HEK293 (cell line): Measurements from ENCODE around the gene COL15A1.

Source experiments
- CTCF ChIA-PET: fragments of 350-600 bp; formaldehyde crosslinking; extraction: SDS; loops from one replicate; lab custom pipeline; 2021; ENCODE audit warnings: antibody characterized with exemption; lab: Yijun Ruan, JAX
- POLR2A ChIA-PET: fragments of 300-600 bp; formaldehyde crosslinking; extraction: SDS; loops from one replicate; lab custom pipeline; 2020; ENCODE audit warnings: antibody characterized with exemption, inconsistent platforms; lab: Yijun Ruan, JAX
- H3K27ac ChIP-seq: fragments of 200-500 bp; sonication (Bioruptor generic); 2 replicates; pipeline ENCODE4 v1.5.1; 2014; ENCODE audit warnings: low read depth, low read length, control low read depth, inconsistent platforms; ENCODE audit errors: extremely low read depth
- H3K36me3 ChIP-seq, 2 experiments: fragments of 200-500 bp in 1 of 2; sonication (Bioruptor generic) in 1 of 2; 1 replicate in 1 of 2; 2 replicates in 1 of 2; pipeline ENCODE4 v1.5.1; 2014 to 2017; ENCODE audit warnings: inconsistent platforms in 2 of 2, low read length in 2 of 2; ENCODE audit not compliant: control insufficient read depth in 2 of 2, insufficient read depth in 1 of 2
- H3K4me1 ChIP-seq: fragments of 200-500 bp; sonication (Bioruptor generic); 2 replicates; pipeline ENCODE4 v1.5.1; 2014; ENCODE audit warnings: mild to moderate bottlenecking, low read length, inconsistent platforms; ENCODE audit not compliant: control insufficient read depth, insufficient read depth
- H3K4me3 ChIP-seq: 2 replicates; pipeline ENCODE4 v1.5.1; 2011; ENCODE audit warnings: low read depth, mild to moderate bottlenecking, control low read depth, low read length, moderate library complexity
- H3K9me3 ChIP-seq: fragments of 200-500 bp; sonication (Bioruptor generic); 2 replicates; pipeline ENCODE4 v1.5.1; 2014; ENCODE audit warnings: low read depth, low read length, inconsistent platforms; ENCODE audit not compliant: control insufficient read depth, insufficient read depth
- GLI2 ChIP-seq: fragments of 450-650 bp; formaldehyde crosslinking; IDR thresholded peaks from 2 replicates; pipeline ENCODE4; 2017; ENCODE audit warnings: missing biosample characterization, missing genetic modification characterization, low read depth, borderline replicate concordance
- PRDM6 ChIP-seq: fragments of 450-650 bp; formaldehyde crosslinking; IDR thresholded peaks from 2 replicates; pipeline ENCODE4 v1.5.1; 2017; ENCODE audit warnings: missing biosample characterization, missing genetic modification characterization
- SALL2 ChIP-seq: fragments of 450-650 bp; formaldehyde crosslinking; IDR thresholded peaks from 2 replicates; pipeline ENCODE4 v1.5.0; 2017; ENCODE audit warnings: missing biosample characterization, mild to moderate bottlenecking, missing genetic modification characterization, borderline replicate concordance
- SP2 ChIP-seq: fragments of 450-650 bp; formaldehyde crosslinking; IDR thresholded peaks from 2 replicates; pipeline ENCODE4 v1.5.1; 2016; ENCODE audit warnings: missing biosample characterization, missing genetic modification characterization
- ZBTB1 ChIP-seq: fragments of 450-650 bp; formaldehyde crosslinking; IDR thresholded peaks from 2 replicates; pipeline ENCODE4 v1.5.1; 2016; ENCODE audit warnings: missing biosample characterization, missing genetic modification characterization
- ZBTB20 ChIP-seq: fragments of 450-650 bp; formaldehyde crosslinking; IDR thresholded peaks from 2 replicates; pipeline ENCODE4 v1.5.1; 2016; ENCODE audit warnings: missing biosample characterization, missing genetic modification characterization
- ZBTB44 ChIP-seq: fragments of 450-650 bp; IDR thresholded peaks from 2 replicates; pipeline ENCODE4 v1.5.1; 2018; ENCODE audit warnings: missing biosample characterization, mild to moderate bottlenecking, missing genetic modification characterization
- ZBTB48 ChIP-seq: fragments of 450-650 bp; formaldehyde crosslinking; IDR thresholded peaks from 2 replicates; pipeline ENCODE4 v1.5.1; 2016; ENCODE audit warnings: missing biosample characterization, missing genetic modification characterization
- ZNF133 ChIP-seq: fragments of 450-650 bp; formaldehyde crosslinking; IDR thresholded peaks from 2 replicates; pipeline ENCODE4 v1.5.1; 2016; ENCODE audit warnings: missing biosample characterization, missing genetic modification characterization
- ZNF146 ChIP-seq: fragments of 450-650 bp; formaldehyde crosslinking; IDR thresholded peaks from 2 replicates; pipeline ENCODE4 v1.5.1; 2016; ENCODE audit warnings: missing biosample characterization, missing genetic modification characterization
- ZNF16 ChIP-seq: fragments of 450-650 bp; formaldehyde crosslinking; IDR thresholded peaks from 2 replicates; pipeline ENCODE4 v1.5.1; 2016; ENCODE audit warnings: low read depth, missing biosample characterization, missing genetic modification characterization
- ZNF169 ChIP-seq: fragments of 450-650 bp; formaldehyde crosslinking; IDR thresholded peaks from 2 replicates; pipeline ENCODE4 v1.5.1; 2016; ENCODE audit warnings: missing biosample characterization, missing genetic modification characterization
- ZNF202 ChIP-seq: fragments of 450-650 bp; formaldehyde crosslinking; IDR thresholded peaks from 2 replicates; pipeline ENCODE4 v1.5.1; 2016; ENCODE audit warnings: missing biosample characterization, missing genetic modification characterization, borderline replicate concordance
- ZNF426 ChIP-seq: fragments of 450-650 bp; formaldehyde crosslinking; IDR thresholded peaks from 2 replicates; pipeline ENCODE4 v1.5.1; 2017; ENCODE audit warnings: missing biosample characterization, missing genetic modification characterization, mild to moderate bottlenecking, inconsistent platforms, moderate library complexity
- ZNF530 ChIP-seq: fragments of 450-650 bp; formaldehyde crosslinking; IDR thresholded peaks from 2 replicates; pipeline ENCODE4 v1.5.1; 2016; ENCODE audit warnings: low read depth, missing biosample characterization, missing genetic modification characterization
- ZNF548 ChIP-seq: fragments of 450-650 bp; formaldehyde crosslinking; IDR thresholded peaks from 2 replicates; pipeline ENCODE4 v1.5.1; 2016; ENCODE audit warnings: missing biosample characterization, missing genetic modification characterization
- ZNF549 ChIP-seq: fragments of 450-650 bp; IDR thresholded peaks from 2 replicates; pipeline ENCODE4 v1.5.1; 2018; ENCODE audit warnings: missing biosample characterization, missing genetic modification characterization, mild to moderate bottlenecking, inconsistent platforms, moderate library complexity
- ZNF629 ChIP-seq: fragments of 450-650 bp; formaldehyde crosslinking; IDR thresholded peaks from 2 replicates; pipeline ENCODE4 v1.5.1; 2017; ENCODE audit warnings: missing biosample characterization, missing genetic modification characterization
- ZNF658 ChIP-seq: fragments of 450-650 bp; formaldehyde crosslinking; IDR thresholded peaks from 2 replicates; pipeline ENCODE4; 2016; ENCODE audit warnings: missing biosample characterization, missing genetic modification characterization
- ZNF707 ChIP-seq: fragments of 450-650 bp; formaldehyde crosslinking; IDR thresholded peaks from 2 replicates; pipeline ENCODE4 v1.5.1; 2016; ENCODE audit warnings: missing biosample characterization, missing genetic modification characterization
- ZXDB ChIP-seq: fragments of 450-650 bp; formaldehyde crosslinking; IDR thresholded peaks from 2 replicates; pipeline ENCODE4 v1.5.1; 2016; ENCODE audit warnings: missing biosample characterization, missing genetic modification characterization
- TF ChIP-seq, protein P1 (sequence below): fragments of 450-650 bp; formaldehyde crosslinking; IDR thresholded peaks from 2 replicates; pipeline ENCODE4 v1.5.1; 2017; ENCODE audit warnings: missing biosample characterization, missing genetic modification characterization

Gene COL15A1

DNA sequence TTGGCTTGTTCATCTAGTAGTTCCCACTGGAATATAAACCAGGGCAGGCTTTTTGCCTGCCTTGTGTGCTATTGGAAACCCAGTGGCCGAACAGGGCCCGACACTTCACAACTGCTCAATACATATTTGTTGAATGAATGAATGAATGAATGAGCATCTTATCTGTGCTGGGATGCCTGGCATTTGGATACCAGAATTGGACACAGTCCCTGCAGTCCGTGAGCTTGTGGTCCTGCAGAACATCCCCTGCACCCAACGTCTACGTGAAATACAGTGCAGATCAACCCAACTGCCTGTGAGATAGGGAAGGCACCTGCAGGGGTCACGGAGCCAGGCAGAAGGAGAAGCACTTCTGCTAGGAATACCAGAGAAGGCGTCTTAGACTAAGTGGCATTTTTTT, 30.0 kb upstream of the COL15A1 start:
- H3K4me3 ChIP-seq, result no peak overlapping the region
- ChIA-PET POLR2A (no interaction called here), CTCF (interaction anchor here (1.6 kb wide), 1 partner anchor 64 kb away, joined by 4 read pairs; no protein-coding TSS in a partner anchor)
- no peak overlapping the region for H3K27ac ChIP-seq
- no peaks in the 10 kb centered on the region for H3K36me3 ChIP-seq
- TF ChIP-seq, protein P1, sequence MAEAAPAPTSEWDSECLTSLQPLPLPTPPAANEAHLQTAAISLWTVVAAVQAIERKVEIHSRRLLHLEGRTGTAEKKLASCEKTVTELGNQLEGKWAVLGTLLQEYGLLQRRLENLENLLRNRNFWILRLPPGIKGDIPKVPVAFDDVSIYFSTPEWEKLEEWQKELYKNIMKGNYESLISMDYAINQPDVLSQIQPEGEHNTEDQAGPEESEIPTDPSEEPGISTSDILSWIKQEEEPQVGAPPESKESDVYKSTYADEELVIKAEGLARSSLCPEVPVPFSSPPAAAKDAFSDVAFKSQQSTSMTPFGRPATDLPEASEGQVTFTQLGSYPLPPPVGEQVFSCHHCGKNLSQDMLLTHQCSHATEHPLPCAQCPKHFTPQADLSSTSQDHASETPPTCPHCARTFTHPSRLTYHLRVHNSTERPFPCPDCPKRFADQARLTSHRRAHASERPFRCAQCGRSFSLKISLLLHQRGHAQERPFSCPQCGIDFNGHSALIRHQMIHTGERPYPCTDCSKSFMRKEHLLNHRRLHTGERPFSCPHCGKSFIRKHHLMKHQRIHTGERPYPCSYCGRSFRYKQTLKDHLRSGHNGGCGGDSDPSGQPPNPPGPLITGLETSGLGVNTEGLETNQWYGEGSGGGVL (tag by site-specific recombination), result no peak
- TF ChIP-seq ZNF629 (tag by site-specific recombination) (no peak), ZNF658 (tag by site-specific recombination) (no peak), ZNF548 (tag by site-specific recombination) (no peak), ZNF202 (tag by site-specific recombination) (no peak), ZBTB1 (tag by site-specific recombination) (no peak), PRDM6 (no peak), ZBTB44 (no peak), ZNF16 (tag by site-specific recombination) (no peak)
- no peaks in the 10 kb centered on the region for H3K9me3 ChIP-seq
- no peaks in the 10 kb centered on the region for H3K4me1 ChIP-seq

DNA sequence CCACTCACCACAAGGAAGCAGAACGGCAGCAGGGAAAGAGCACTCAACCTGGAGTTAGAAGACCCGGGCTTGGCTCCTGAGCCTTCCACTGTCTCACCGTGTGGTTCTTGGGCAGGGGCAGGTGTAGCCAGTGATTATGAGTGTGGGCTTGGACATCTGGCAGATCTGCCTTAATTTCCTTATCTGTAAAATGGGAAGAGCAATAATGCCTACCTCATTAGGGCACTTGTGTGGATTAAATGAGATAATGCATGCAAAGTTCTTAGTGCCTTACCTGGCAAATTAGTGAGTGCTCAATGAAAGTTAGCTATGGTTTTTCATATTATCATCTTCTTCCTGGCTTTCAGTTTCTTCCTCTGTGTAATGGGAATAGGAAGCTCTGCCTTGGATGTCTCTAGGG, 28.1 kb upstream of the COL15A1 start:
- ChIA-PET POLR2A (no interaction called here), CTCF (interaction anchor here (1.3 kb wide), 1 partner anchor 109 kb away, joined by 5 read pairs; no protein-coding TSS in a partner anchor)
- H3K9me3 ChIP-seq, result no peaks in the 10 kb centered on the region
- H3K27ac ChIP-seq, result no peak overlapping the region
- H3K4me3 ChIP-seq, result no peak overlapping the region
- TF ChIP-seq ZBTB20 (tag by site-specific recombination), result no peak
- TF ChIP-seq SP2 (tag by site-specific recombination), result no peak
- no peaks in the 10 kb centered on the region for H3K36me3 ChIP-seq
- H3K4me1 ChIP-seq, result no peaks in the 10 kb centered on the region

DNA sequence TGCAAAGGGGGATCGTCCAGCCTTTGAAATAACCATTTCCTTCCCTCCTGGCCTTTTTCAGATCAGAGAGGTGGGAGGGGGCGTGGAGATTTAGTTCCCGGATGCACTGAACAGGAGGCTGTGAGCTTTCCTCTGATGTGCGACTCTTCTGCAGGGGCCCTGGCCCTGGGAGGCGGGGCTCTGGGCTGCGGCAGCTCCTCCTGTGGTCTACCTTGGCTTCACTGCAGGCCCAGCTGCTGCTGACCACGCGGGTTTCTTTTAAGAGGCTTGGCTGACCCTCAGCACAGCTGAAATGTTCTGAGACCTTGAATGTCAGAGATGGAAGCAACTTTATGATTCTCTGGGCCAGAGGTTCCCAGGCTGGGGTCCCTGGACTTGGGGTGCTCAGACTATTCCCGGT, 27.0 kb upstream of the COL15A1 start:
- Histone ChIP-seq H3K4me3 (no peak overlapping the region), H3K4me1 (no peaks in the 10 kb centered on the region), H3K36me3 (no peaks in the 10 kb centered on the region), H3K9me3 (no peaks in the 10 kb centered on the region), H3K27ac (no peak overlapping the region)
- ChIA-PET CTCF (interaction anchor here (1.3 to 2.3 kb wide), 2 partner anchors 9 to 110 kb away, joined by 5 to 7 read pairs; no protein-coding TSS in a partner anchor), POLR2A (interaction anchor here (0.5 kb wide), 1 partner anchor 679 kb away, joined by 3 read pairs; no protein-coding TSS in a partner anchor)
- TF ChIP-seq ZNF169, result no peak
- TF ChIP-seq ZNF146, result no peak
- TF ChIP-seq ZNF549 (tag by site-specific recombination), result no peak
- TF ChIP-seq ZXDB (tag by site-specific recombination), result no peak
- no peak for TF ChIP-seq ZNF133
- no peak for TF ChIP-seq SALL2 (tag by site-specific recombination)
- TF ChIP-seq ZNF707, result no peak
- no peak for TF ChIP-seq ZNF530 (tag by site-specific recombination)
- TF ChIP-seq ZBTB48 (tag by site-specific recombination), result no peak
- TF ChIP-seq ZNF426 (tag by site-specific recombination), result no peak
- no peak for TF ChIP-seq GLI2 (tag by site-specific recombination)
